ENCODE measurements around the gene PTPRO.

PTPRO gene

DNA sequence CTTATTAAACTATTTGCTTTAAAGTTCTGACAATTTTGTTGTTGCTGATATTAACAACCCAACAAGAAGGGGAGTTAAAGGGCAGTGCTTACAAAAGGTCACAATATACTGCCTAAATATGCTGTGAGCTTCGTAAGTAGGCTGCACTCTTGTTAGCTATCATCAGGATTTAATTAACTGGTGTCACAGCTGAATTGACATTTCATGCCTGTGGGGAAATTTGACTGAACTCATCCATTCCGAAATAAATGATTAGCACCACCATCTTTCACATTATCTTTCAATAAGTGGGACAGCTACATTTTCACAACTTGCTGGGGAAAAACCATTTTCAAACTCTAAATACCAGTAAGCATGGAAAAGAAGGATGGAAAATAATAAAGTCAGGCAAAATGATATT lies 146.6 kb downstream of the PTPRO start:
- Histone ChIP-seq H3K27ac (no peak overlapping the region), H3K79me2 (no peaks in the 10 kb centered on the region), H3K4me3 (ENCODE audit: low read depth, low read length) (no peak overlapping the region), H3K9ac (no peak overlapping the region), H2AFZ (no peak overlapping the region), H3K9me3 (ENCODE audit: control insufficient read depth, low read length) (no peaks in the 10 kb centered on the region), H3K4me2 (ENCODE audit: low read length) (no peak overlapping the region), H3K27me3 (ENCODE audit: control insufficient read depth, insufficient read depth, low read length) (no peaks in the 10 kb centered on the region), H3K4me1 (no peaks in the 10 kb centered on the region), H3K36me3 (ENCODE audit: control insufficient read depth, insufficient read depth, low read length) (no peaks in the 10 kb centered on the region)
- TF ChIP-seq CTCF (IDR thresholded peaks at IDR 0.05) = no peak

- Histone ChIP-seq H2AFZ (no peak overlapping the region), H3K9me3 (ENCODE audit: control insufficient read depth, low read length) (no peaks in the 10 kb centered on the region), H3K36me3 (ENCODE audit: control insufficient read depth, insufficient read depth, low read length) (no peaks in the 10 kb centered on the region), H3K27ac (no peak overlapping the region), H3K27me3 (ENCODE audit: control insufficient read depth, insufficient read depth, low read length) (no peaks in the 10 kb centered on the region), H3K9ac (no peak overlapping the region), H3K79me2 (no peaks in the 10 kb centered on the region), H3K4me3 (ENCODE audit: low read depth, low read length) (no peak overlapping the region), H3K4me2 (ENCODE audit: low read length) (no peak overlapping the region), H3K4me1 (no peaks in the 10 kb centered on the region)
- no peak for TF ChIP-seq CTCF (IDR thresholded peaks at IDR 0.05)
Measured at GRCh38 chr12:15469356-15469755, 147.0 kb downstream of the PTPRO start.

- no peaks in the 10 kb centered on the region for H3K9me3 ChIP-seq (ENCODE audit: control insufficient read depth, low read length)
Measured at GRCh38 chr12:15472036-15472435, 149.7 kb downstream of the PTPRO start.

DNA sequence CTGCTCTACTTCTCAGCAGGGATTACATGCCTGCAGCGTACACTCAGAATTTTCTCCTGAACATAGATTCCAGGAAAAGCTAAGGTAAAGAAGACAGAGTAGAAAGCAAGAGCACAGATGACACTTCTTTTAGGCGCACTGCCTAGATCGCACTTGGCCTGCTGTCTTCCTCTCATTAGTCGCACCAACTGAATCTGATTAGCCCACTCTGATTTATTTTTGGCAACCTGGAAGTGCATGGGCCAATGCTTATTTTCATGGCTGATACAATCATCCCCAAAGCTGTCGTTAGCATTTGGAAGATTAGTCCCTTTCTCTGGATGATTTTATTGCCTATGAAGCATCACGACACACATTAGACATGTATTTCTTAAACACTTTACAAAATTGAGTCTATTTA lies 152.5 kb downstream of the PTPRO start:
- H3K79me2 ChIP-seq = no peaks in the 10 kb centered on the region
- H3K9me3 ChIP-seq (ENCODE audit: control insufficient read depth, low read length) = no peaks in the 10 kb centered on the region
- no peak overlapping the region for H3K4me3 ChIP-seq (ENCODE audit: low read depth, low read length)
- H3K4me2 ChIP-seq (ENCODE audit: low read length) = no peak overlapping the region
- H3K4me1 ChIP-seq = no peaks in the 10 kb centered on the region
- H3K9ac ChIP-seq = no peak overlapping the region
- no peak overlapping the region for H3K27ac ChIP-seq
- H3K36me3 ChIP-seq (ENCODE audit: control insufficient read depth, insufficient read depth, low read length) = no peaks in the 10 kb centered on the region
- H2AFZ ChIP-seq = no peak overlapping the region
- no peaks in the 10 kb centered on the region for H3K27me3 ChIP-seq (ENCODE audit: control insufficient read depth, insufficient read depth, low read length)
- TF ChIP-seq CTCF (IDR thresholded peaks at IDR 0.05) = no peak

More at GRCh38 chr12:15472036-15472435, 149.7 kb downstream of the PTPRO start:
- H3K4me2 ChIP-seq (ENCODE audit: low read length) = no peak overlapping the region
- no peaks in the 10 kb centered on the region for H3K4me1 ChIP-seq
- H3K4me3 ChIP-seq (ENCODE audit: low read depth, low read length) = no peak overlapping the region
- H3K9ac ChIP-seq = no peak overlapping the region
- no peaks in the 10 kb centered on the region for H3K27me3 ChIP-seq (ENCODE audit: control insufficient read depth, insufficient read depth, low read length)
- H3K36me3 ChIP-seq (ENCODE audit: control insufficient read depth, insufficient read depth, low read length) = no peaks in the 10 kb centered on the region
- H2AFZ ChIP-seq = no peak overlapping the region
- no peak overlapping the region for H3K27ac ChIP-seq
- H3K79me2 ChIP-seq = no peaks in the 10 kb centered on the region
- no peak for TF ChIP-seq CTCF (IDR thresholded peaks at IDR 0.05)

GRCh38 chr12:15477761-15478160 lies 155.5 kb downstream of the PTPRO start:
- TF ChIP-seq CTCF (IDR thresholded peaks at IDR 0.05) = no peak
- no peaks in the 10 kb centered on the region for H3K4me1 ChIP-seq
- no peak overlapping the region for H3K27ac ChIP-seq
- no peaks in the 10 kb centered on the region for H3K9me3 ChIP-seq (ENCODE audit: control insufficient read depth, low read length)
- H3K27me3 ChIP-seq (ENCODE audit: control insufficient read depth, insufficient read depth, low read length) = no peaks in the 10 kb centered on the region
- H3K9ac ChIP-seq = no peak overlapping the region
- no peak overlapping the region for H3K4me2 ChIP-seq (ENCODE audit: low read length)
- H3K36me3 ChIP-seq (ENCODE audit: control insufficient read depth, insufficient read depth, low read length) = no peaks in the 10 kb centered on the region
- no peaks in the 10 kb centered on the region for H3K79me2 ChIP-seq
- H3K4me3 ChIP-seq (ENCODE audit: low read depth, low read length) = no peak overlapping the region
- H2AFZ ChIP-seq = no peak overlapping the region

All from parathyroid adenoma (tissue), 2 donors.